Endodermal cell (in vitro differentiated cells): ENCODE data around the gene GLRX2. TPM values are rescaled to one million over a fixed set of nuclear protein-coding genes. Genes with fewer than 3 reads are reported as not detected.
"Not testable (repeated sequence)": the region's sequence is repeated elsewhere in the genome, so short reads cannot be mapped to it uniquely, and the experiment has no call there.

Source experiments
- DNase-seq: peaks from one replicate; pipeline ENCODE4 v3.0.0-alpha.2; 2017
- H3K27ac ChIP-seq: 2 replicates; pipeline ENCODE4 v1.5.1; 2013; ENCODE audit warnings: mild to moderate bottlenecking, low read depth, low read length, moderate library complexity
- H3K27me3 ChIP-seq: 2 replicates; pipeline ENCODE4 v1.6.1; 2013; ENCODE audit warnings: mild to moderate bottlenecking, low read length, moderate library complexity; ENCODE audit not compliant: insufficient read depth, control insufficient read depth, poor library complexity, severe bottlenecking
- H3K36me3 ChIP-seq: 2 replicates; pipeline ENCODE4 v1.7.0; 2013; ENCODE audit warnings: mild to moderate bottlenecking, low read length, moderate library complexity; ENCODE audit not compliant: control insufficient read depth, insufficient read depth
- H3K4me1 ChIP-seq: one replicate; pipeline ENCODE4 v1.7.0; 2013; ENCODE audit warnings: low read length; ENCODE audit not compliant: control insufficient read depth, insufficient read depth
- H3K4me3 ChIP-seq: 2 replicates; pipeline ENCODE4 v1.5.1; 2013; ENCODE audit warnings: mild to moderate bottlenecking, low read length, moderate library complexity
- H3K9ac ChIP-seq: 2 replicates; pipeline ENCODE4 v1.6.1; 2013; ENCODE audit warnings: mild to moderate bottlenecking, low read length, moderate library complexity; ENCODE audit not compliant: poor library complexity, severe bottlenecking; ENCODE audit errors: extremely low read depth
- H3K9me3 ChIP-seq: 2 replicates; pipeline ENCODE4 v1.6.1; 2013; ENCODE audit warnings: mild to moderate bottlenecking, low read length, moderate library complexity; ENCODE audit not compliant: control insufficient read depth
- H3K27ac Mint-ChIP-seq: 2 replicates; pipeline ENCODE4 v1.8.0; 2020; ENCODE audit warnings: mixed read lengths
- H3K27me3 Mint-ChIP-seq: 2 replicates; pipeline ENCODE4 v1.8.0; 2021; ENCODE audit warnings: mild to moderate bottlenecking, mixed read lengths; ENCODE audit not compliant: insufficient read depth
- H3K36me3 Mint-ChIP-seq: 2 replicates; pipeline ENCODE4 v1.8.0; 2020; ENCODE audit warnings: low read depth, mixed read lengths
- H3K4me1 Mint-ChIP-seq: 2 replicates; pipeline ENCODE4 v1.8.0; 2020; ENCODE audit warnings: mixed read lengths
- H3K4me3 Mint-ChIP-seq: 2 replicates; pipeline ENCODE4 v1.8.0; 2020; ENCODE audit warnings: mild to moderate bottlenecking, moderate library complexity, mixed read lengths
- H3K9me3 Mint-ChIP-seq: 2 replicates; pipeline ENCODE4 v1.8.0; 2020; ENCODE audit warnings: mild to moderate bottlenecking, mixed read lengths
- WGBS, 2 experiments: methylation state at CpG; one replicate each; pipeline versions ENCODE4 v1.1.5 to v1.1.7; 2013; ENCODE audit warnings: missing lambda C conversion rate in 2 of 2, mixed read lengths in 1 of 2; ENCODE audit not compliant: insufficient coverage in 1 of 2, insufficient read length in 1 of 2; 5-methylcytosine and 5-hydroxymethylcytosine counted together
- microRNA-seq: library from miRNA; unstranded; fragments of <30 nt; microRNA quantifications from one replicate; pipeline ENCODE4 v1.2.0, GENCODE V29; 2020; ENCODE audit warnings: borderline microRNAs expressed
- total RNA-seq, 2 donors: library from RNA; stranded (reverse); fragmentation: NEBNext Ultra II Directional in 1 of 2; extraction: Animal tissue kit (Norgen Biotek cat#: 25700) in 1 of 2; gene quantifications; 2 replicates in 1 of 2; 3 replicates in 1 of 2; pipeline ENCODE4 v1.2.1, GENCODE V29; 2021
- TF ChIP-seq, protein P1 (sequence below): fragments of 200-600 bp; sonication (generic); conservative IDR thresholded peaks from 2 replicates; pipeline ENCODE4 v1.5.0; 2021; ENCODE audit warnings: antibody characterized with exemption, mild to moderate bottlenecking

Gene GLRX2
- total RNA-seq, 2 donors from 2014 or later, result 8.6 to 11.0 TPM

DNA sequence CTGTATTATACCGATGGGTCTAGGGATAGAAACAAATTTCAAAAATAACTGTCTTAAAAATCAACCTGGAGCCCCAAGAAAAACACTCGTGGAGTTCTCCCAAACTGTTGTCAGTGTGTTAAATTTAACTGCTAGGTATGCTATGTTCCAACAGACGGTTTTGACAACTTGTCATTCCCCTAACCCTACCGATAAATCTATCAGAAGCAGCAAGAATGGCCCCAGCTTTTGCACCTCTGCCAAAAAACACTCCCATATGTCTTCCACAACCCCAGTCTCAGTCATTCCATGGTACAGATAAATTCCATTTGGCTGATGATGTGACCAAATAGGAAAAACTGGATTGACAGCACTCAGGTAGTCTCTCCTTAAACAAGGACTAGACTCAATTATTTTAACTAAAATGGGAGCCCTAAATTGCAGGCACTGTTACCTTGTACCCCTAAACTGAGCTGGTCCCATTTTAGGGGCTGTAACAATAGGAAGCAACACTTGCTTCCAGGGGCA is 51.0 kb downstream of the GLRX2 start:
- H3K27me3 ChIP-seq, result no peaks in the 10 kb centered on the region
- WGBS, 2 experiments, result 89 to 94% methylated on average over 4 of the region's 4 CpGs
- TF ChIP-seq, protein P1, sequence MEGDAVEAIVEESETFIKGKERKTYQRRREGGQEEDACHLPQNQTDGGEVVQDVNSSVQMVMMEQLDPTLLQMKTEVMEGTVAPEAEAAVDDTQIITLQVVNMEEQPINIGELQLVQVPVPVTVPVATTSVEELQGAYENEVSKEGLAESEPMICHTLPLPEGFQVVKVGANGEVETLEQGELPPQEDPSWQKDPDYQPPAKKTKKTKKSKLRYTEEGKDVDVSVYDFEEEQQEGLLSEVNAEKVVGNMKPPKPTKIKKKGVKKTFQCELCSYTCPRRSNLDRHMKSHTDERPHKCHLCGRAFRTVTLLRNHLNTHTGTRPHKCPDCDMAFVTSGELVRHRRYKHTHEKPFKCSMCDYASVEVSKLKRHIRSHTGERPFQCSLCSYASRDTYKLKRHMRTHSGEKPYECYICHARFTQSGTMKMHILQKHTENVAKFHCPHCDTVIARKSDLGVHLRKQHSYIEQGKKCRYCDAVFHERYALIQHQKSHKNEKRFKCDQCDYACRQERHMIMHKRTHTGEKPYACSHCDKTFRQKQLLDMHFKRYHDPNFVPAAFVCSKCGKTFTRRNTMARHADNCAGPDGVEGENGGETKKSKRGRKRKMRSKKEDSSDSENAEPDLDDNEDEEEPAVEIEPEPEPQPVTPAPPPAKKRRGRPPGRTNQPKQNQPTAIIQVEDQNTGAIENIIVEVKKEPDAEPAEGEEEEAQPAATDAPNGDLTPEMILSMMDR, result no peak
- H3K4me1 ChIP-seq, result no peaks in the 10 kb centered on the region
- H3K9me3 ChIP-seq, result no peaks in the 10 kb centered on the region
- no peak overlapping the region for H3K4me3 Mint-ChIP-seq
- peaks cover 14% of the 10 kb centered on the region for H3K36me3 Mint-ChIP-seq
- no peaks in the 10 kb centered on the region for H3K27me3 Mint-ChIP-seq
- no peaks in the 10 kb centered on the region for H3K9me3 Mint-ChIP-seq
- H3K36me3 ChIP-seq, result peaks cover 11% of the 10 kb centered on the region
- H3K4me1 Mint-ChIP-seq, result peaks cover 5% of the 10 kb centered on the region
- H3K9ac ChIP-seq, result no peak overlapping the region
- H3K27ac Mint-ChIP-seq, result no peak overlapping the region
- no peak overlapping the region for H3K27ac ChIP-seq
- no peak overlapping the region for H3K4me3 ChIP-seq
- DNase-seq, result no peak

DNA sequence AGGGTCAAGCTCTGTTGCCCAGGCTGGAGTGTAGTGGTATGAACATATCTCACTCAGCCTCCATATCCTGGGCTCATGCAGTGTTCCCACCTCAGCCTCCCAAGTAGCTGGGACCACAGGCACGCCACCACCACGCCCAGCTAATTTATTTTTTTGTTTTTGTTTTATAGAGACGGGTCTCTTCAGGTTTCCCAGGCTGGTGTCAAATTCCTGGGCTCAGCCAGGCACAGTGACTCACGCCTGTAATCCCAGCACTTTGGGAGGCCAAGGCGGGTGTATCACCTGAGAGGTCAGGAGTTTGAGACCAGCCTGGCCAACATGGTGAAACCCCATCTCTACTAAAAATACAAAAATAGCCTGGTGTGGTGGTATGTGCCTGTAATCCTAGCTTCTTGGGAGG is 56.3 kb downstream of the GLRX2 start:
- H3K4me1 Mint-ChIP-seq, H3K4me3 ChIP-seq, H3K4me1 ChIP-seq, H3K9me3 Mint-ChIP-seq, H3K4me3 Mint-ChIP-seq, H3K27me3 Mint-ChIP-seq, H3K27me3 ChIP-seq, H3K27ac ChIP-seq, H3K9ac ChIP-seq, H3K27ac Mint-ChIP-seq, H3K9me3 ChIP-seq: not testable (repeated sequence)
- H3K36me3 ChIP-seq, result peaks cover 56% of the 10 kb centered on the region
- WGBS, 2 experiments, result 85 to 90% methylated on average over 4 to 5 of the region's 5 CpGs
- DNase-seq, result peak; percentile 50
- peaks cover 27% of the 10 kb centered on the region for H3K36me3 Mint-ChIP-seq

Small RNA genes within 50 kb of the gene (microRNA-seq; reads per million reads assigned to microRNA genes)
- not detected for gene MIR1278

Other genes with a start within 250 kb of the GLRX2 start
- gene UCHL5, start 46.1 kb downstream of the GLRX2 start, total RNA-seq, result 10 to 100 TPM; 33.0 to 40.6 TPM
- gene RO60, start 45.8 kb downstream of the GLRX2 start, total RNA-seq, result 10 to 100 TPM; 79.4 to 92.0 TPM
- 10 to 100 TPM; 52.8 to 53.0 TPM for gene CDC73, start 16.6 kb upstream of the GLRX2 start, total RNA-seq
- gene B3GALT2, start 81.2 kb upstream of the GLRX2 start, total RNA-seq, result not detected